ENCODE data around the gene FAM222B. TPM values are rescaled to one million over a fixed set of nuclear protein-coding genes. Genes with fewer than 3 reads are reported as not detected.

FAM222B gene
- total and polyA plus RNA-seq, 9 of the 15 experiments (the other 6 are each of a cell fraction or from before 2014, with no cell fraction given): 4.0 to 34.6 (median 7.5) TPM

DNA sequence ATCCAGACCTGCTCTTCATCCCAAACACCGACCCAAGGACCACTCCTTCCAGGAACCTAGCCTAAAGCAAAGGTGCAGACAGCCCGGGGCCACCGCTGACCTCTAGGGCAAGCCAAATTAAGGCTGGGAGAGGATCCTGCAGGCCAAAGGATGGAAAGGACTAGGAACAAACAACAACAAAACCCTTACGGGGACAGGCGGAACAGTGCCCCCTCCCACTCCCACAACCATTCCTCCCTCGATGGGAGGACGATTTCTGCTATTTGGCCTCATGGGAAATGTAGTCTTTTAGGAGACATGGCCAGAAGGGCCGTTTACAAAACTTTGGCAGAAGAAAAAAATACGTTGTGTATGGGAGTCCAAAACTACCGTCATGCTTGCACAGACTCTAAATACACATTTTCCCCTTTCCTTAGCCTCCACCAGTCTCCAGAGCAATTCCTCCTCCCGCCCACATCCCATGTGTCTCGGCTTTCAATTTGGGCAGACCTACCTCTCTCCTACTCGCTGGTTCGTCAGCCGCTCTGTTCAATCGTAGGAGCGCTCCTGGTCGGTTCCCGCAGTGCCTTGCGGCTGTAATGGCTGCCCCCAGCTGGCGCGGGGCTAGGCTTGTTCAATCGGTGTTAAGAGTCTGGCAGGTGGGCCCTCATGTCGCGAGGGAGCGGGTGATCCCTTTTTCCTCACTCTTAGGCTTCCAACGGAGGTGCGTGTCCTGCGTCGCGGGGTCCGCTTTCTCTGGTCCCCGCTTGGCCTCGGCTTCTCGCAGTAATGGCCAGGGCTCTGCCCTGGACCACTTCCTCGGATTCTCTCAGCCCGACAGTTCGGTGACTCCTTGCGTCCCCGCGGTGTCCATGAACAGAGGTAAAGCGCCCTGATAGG is 12.1 kb upstream of the FAM222B start, which contains the start of gene ERAL1 (continued):
- TF ChIP-seq LARP7 (IDR thresholded peaks at IDR 0.05) (0 out of 2 replicates have a peak, but pooled peaks have one; percentile 7), ZNF77 (CRISPR knock-in tag; IDR thresholded peaks at IDR 0.05) (no peak), SMARCA5 (IDR thresholded peaks at IDR 0.05) (no peak), DMBX1 (CRISPR knock-in tag; IDR thresholded peaks at IDR 0.05; ENCODE audit: borderline replicate concordance) (peak; percentile 73; the same call in 1 of the 2 replicates), MBD2 (IDR thresholded peaks at IDR 0.05; ENCODE audit: borderline replicate concordance, low read depth) (peak; percentile 95), HSF4 (CRISPR knock-in tag; IDR thresholded peaks at IDR 0.05; ENCODE audit: borderline replicate concordance) (no peak), OTX1 (CRISPR knock-in tag; IDR thresholded peaks at IDR 0.05) (no peak; the same call in 1 of the 2 replicates), NR2C1 (IDR thresholded peaks at IDR 0.05) (peak; percentile 26), NR2C1 (tag; IDR thresholded peaks at IDR 0.05) (peak; percentile 64), NBN (IDR thresholded peaks at IDR 0.05; ENCODE audit: low read depth) (no peak; the same call in 1 of the 2 replicates)
- TF ChIP-seq, protein P1, sequence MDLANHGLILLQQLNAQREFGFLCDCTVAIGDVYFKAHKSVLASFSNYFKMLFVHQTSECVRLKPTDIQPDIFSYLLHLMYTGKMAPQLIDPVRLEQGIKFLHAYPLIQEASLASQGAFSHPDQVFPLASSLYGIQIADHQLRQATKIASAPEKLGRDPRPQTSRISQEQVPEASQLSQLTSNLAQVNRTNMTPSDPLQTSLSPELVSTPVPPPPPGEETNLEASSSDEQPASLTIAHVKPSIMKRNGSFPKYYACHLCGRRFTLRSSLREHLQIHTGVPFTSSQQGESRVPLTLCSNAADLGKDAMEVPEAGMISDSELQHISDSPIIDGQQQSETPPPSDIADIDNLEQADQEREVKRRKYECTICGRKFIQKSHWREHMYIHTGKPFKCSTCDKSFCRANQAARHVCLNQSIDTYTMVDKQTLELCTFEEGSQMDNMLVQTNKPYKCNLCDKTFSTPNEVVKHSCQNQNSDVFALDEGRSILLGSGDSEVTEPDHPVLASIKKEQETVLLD (IDR thresholded peaks at IDR 0.05): 0 out of 2 replicates have a peak, but pooled peaks have one; percentile 17
- TF ChIP-seq, protein P2, sequence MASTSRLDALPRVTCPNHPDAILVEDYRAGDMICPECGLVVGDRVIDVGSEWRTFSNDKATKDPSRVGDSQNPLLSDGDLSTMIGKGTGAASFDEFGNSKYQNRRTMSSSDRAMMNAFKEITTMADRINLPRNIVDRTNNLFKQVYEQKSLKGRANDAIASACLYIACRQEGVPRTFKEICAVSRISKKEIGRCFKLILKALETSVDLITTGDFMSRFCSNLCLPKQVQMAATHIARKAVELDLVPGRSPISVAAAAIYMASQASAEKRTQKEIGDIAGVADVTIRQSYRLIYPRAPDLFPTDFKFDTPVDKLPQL (IDR thresholded peaks at IDR 0.05; ENCODE audit: extremely low read depth, insufficient read length): no peak
- TF ChIP-seq, protein P3, sequence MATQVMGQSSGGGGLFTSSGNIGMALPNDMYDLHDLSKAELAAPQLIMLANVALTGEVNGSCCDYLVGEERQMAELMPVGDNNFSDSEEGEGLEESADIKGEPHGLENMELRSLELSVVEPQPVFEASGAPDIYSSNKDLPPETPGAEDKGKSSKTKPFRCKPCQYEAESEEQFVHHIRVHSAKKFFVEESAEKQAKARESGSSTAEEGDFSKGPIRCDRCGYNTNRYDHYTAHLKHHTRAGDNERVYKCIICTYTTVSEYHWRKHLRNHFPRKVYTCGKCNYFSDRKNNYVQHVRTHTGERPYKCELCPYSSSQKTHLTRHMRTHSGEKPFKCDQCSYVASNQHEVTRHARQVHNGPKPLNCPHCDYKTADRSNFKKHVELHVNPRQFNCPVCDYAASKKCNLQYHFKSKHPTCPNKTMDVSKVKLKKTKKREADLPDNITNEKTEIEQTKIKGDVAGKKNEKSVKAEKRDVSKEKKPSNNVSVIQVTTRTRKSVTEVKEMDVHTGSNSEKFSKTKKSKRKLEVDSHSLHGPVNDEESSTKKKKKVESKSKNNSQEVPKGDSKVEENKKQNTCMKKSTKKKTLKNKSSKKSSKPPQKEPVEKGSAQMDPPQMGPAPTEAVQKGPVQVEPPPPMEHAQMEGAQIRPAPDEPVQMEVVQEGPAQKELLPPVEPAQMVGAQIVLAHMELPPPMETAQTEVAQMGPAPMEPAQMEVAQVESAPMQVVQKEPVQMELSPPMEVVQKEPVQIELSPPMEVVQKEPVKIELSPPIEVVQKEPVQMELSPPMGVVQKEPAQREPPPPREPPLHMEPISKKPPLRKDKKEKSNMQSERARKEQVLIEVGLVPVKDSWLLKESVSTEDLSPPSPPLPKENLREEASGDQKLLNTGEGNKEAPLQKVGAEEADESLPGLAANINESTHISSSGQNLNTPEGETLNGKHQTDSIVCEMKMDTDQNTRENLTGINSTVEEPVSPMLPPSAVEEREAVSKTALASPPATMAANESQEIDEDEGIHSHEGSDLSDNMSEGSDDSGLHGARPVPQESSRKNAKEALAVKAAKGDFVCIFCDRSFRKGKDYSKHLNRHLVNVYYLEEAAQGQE (IDR thresholded peaks at IDR 0.05; ENCODE audit: borderline replicate concordance): no peak
- TF ChIP-seq, protein P3 (CRISPR knock-in tag; IDR thresholded peaks at IDR 0.05; ENCODE audit: low read depth): no peak
- TF ChIP-seq, protein P4, sequence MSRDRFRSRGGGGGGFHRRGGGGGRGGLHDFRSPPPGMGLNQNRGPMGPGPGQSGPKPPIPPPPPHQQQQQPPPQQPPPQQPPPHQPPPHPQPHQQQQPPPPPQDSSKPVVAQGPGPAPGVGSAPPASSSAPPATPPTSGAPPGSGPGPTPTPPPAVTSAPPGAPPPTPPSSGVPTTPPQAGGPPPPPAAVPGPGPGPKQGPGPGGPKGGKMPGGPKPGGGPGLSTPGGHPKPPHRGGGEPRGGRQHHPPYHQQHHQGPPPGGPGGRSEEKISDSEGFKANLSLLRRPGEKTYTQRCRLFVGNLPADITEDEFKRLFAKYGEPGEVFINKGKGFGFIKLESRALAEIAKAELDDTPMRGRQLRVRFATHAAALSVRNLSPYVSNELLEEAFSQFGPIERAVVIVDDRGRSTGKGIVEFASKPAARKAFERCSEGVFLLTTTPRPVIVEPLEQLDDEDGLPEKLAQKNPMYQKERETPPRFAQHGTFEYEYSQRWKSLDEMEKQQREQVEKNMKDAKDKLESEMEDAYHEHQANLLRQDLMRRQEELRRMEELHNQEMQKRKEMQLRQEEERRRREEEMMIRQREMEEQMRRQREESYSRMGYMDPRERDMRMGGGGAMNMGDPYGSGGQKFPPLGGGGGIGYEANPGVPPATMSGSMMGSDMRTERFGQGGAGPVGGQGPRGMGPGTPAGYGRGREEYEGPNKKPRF (IDR thresholded peaks at IDR 0.05; ENCODE audit: low read depth, low read length): no peak

Measured in K562 (cell line).